Fibroblast of villous mesenchyme (primary cell): ENCODE measurements around the gene HMGN5. TPM values are rescaled to one million over a fixed set of nuclear protein-coding genes. Genes with fewer than 3 reads are reported as not detected.

ENCODE experiments used
- DNase-seq: peaks from one replicate; pipeline ENCODE4 v3.0.0-alpha.2; 2010; ENCODE audit warnings: low read depth
- H3K4me3 ChIP-seq: 2 replicates; pipeline ENCODE4 v1.5.1; 2011; ENCODE audit warnings: low read depth, mild to moderate bottlenecking, low read length
- total RNA-seq: library from RNA; depleted of rRNA; stranded (reverse); fragments of >200 nt; gene quantifications from 2 replicates; pipeline ENCODE4 v1.2.3, GENCODE V29; 2012
- TF ChIP-seq, protein P1 (sequence below): IDR thresholded peaks from 2 replicates; pipeline ENCODE4 v1.5.1; 2012; ENCODE audit warnings: low read depth, mild to moderate bottlenecking, low read length; ENCODE audit not compliant: insufficient read depth

HMGN5 gene
- total RNA-seq, 1 donor: 0.43 TPM

- no peak for DNase-seq
- TF ChIP-seq, protein P1, sequence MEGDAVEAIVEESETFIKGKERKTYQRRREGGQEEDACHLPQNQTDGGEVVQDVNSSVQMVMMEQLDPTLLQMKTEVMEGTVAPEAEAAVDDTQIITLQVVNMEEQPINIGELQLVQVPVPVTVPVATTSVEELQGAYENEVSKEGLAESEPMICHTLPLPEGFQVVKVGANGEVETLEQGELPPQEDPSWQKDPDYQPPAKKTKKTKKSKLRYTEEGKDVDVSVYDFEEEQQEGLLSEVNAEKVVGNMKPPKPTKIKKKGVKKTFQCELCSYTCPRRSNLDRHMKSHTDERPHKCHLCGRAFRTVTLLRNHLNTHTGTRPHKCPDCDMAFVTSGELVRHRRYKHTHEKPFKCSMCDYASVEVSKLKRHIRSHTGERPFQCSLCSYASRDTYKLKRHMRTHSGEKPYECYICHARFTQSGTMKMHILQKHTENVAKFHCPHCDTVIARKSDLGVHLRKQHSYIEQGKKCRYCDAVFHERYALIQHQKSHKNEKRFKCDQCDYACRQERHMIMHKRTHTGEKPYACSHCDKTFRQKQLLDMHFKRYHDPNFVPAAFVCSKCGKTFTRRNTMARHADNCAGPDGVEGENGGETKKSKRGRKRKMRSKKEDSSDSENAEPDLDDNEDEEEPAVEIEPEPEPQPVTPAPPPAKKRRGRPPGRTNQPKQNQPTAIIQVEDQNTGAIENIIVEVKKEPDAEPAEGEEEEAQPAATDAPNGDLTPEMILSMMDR: no peak
- H3K4me3 ChIP-seq: no peak overlapping the region
These were observed 29.8 kb upstream of the HMGN5 start for GRCh38 chrX:81231476-81231875.

DNA sequence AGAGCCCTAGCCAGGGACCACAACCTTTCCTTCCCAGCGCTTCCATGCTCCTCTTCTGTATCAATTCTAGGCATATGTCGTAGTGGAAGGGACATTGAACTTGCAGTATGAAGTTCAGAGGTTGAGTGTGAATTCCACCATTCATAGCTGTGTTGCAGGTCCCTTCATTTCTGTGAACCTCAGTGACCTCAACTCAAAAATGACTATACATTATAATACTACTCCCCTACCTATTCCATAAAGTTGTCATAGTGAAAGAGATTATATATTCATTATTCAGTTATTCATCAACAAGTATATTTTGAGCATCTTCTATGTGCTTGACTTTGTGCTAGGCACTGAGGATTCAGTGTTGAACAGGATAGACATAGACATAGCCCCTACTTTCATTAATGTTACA lies 28.2 kb upstream of the HMGN5 start:
- TF ChIP-seq, protein P1: no peak
- no peak overlapping the region for H3K4me3 ChIP-seq
- DNase-seq: no peak

GRCh38 chrX:81229229-81229628 lies 27.5 kb upstream of the HMGN5 start:
- TF ChIP-seq, protein P1: no peak
- no peak for DNase-seq
- H3K4me3 ChIP-seq: no peak overlapping the region

DNA sequence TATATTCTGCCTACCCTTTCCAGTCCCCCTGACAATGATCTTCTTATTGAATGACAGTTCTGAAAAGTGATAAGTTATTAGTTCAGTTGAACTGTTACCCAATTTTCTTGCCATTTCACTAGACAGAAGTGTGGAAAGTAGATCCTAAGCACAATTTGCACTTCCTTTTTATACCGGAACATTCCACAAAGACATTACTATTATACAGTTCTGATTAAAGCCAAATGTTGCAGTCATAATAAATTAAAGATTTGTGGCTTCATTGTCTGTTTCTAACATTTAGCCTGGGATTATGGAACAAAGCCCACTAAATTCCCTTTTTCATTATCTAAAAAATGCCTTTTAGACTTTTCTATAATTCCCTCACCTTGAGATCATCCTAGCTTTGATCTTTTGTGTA lies 14.0 kb upstream of the HMGN5 start:
- TF ChIP-seq, protein P1: no peak
- H3K4me3 ChIP-seq: no peak overlapping the region
- no peak for DNase-seq

DNA sequence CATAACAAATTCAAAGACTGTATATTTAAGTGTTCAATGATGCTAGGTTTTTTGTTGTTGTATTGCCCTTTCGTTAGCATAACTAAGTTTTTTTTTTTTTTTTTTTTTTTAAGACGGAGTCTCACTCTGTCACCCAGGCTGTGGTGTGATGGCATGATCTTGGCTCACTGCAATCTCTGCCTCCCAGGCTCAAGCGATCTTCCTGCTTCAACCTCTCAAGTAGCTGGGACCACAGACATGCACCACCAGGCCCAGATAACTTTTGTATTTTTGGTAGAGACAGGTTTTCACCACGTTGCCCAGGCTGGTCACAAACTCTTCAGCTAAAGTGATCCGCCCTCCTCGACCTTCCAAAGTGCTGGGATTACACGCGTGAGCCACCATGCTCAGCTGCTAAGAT lies 7.2 kb upstream of the HMGN5 start:
- TF ChIP-seq, protein P1: no peak
- no peak overlapping the region for H3K4me3 ChIP-seq
- DNase-seq: no peak

DNA sequence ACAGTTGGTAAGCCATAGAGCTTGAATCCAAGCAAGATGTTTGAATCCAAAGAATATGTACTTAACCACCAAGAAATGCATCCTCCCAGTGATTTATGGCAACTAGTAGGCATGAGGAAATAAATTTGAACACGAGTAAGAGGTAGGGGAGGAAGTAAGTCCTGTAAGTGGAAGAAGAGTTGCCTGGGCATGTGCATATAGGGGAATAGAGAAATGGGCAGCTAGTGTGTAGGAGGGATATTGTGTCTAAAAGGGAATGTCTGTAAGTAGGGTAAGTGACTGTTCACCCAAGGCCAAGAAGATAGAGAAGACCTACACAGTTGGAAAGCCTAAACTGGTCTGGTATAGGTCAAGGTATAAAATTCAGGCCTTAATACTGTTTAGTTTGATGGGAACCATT lies 4.8 kb upstream of the HMGN5 start:
- H3K4me3 ChIP-seq: no peak overlapping the region

DNA sequence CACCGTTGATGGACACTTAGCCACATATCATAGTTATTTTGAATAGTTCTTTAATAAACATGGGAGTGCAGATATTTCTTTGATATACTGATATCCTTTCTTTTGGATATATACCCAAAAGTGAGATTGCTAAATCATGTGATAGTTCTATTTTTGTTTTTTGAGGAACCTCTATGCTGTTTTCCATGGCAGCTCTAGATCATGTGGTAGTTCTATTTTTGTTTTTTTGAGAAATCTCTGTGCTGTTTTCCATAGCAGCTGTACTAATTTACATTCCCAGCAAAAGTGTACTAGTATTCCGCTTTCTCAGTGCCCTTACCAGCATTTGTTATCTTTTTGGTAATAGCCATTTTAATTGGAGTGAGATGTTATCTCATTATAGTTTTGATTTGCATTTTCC lies 3.8 kb upstream of the HMGN5 start:
- DNase-seq: no peak
- TF ChIP-seq, protein P1: no peak
- no peak overlapping the region for H3K4me3 ChIP-seq

More for the DNA sequence above, 4.8 kb upstream of the HMGN5 start:
- DNase-seq: no peak
- TF ChIP-seq, protein P1: no peak
